HG02973 (cell line): ENCODE results near the gene FSIP1.

Experiments
- ATAC-seq: cut with Tn5 transposase; IDR thresholded peaks from one replicate; pipeline ENCODE4 v1.9.1; 2021; ENCODE audit warnings: moderate library complexity; ENCODE audit not compliant: unreplicated experiment

FSIP1 gene

GRCh38 chr15:39792844-39793335 lies 10.2 kb upstream of the FSIP1 start:
- ATAC-seq, result no peak

GRCh38 chr15:39792025-39792843 lies 9.6 kb upstream of the FSIP1 start:
- no peak for ATAC-seq

DNA sequence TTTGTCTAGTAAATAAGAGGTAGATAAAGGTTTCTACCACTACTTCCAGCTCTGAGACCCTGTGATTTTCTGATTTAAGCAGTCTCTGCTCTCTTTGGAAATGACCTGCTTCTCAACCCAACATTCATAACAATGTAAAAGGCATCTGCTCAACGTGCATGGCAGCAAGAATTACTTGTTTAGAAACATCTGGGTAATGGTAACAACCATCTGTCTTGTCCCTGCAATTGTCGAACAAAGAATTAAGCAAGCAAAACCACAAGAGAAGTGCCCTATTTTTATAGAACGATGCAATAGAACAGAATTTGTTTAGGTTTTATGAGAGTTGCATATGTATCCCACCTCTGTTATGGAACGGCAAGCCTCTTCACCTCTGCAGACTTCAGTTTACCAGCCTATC lies 7.1 kb upstream of the FSIP1 start:
- no peak for ATAC-seq

DNA sequence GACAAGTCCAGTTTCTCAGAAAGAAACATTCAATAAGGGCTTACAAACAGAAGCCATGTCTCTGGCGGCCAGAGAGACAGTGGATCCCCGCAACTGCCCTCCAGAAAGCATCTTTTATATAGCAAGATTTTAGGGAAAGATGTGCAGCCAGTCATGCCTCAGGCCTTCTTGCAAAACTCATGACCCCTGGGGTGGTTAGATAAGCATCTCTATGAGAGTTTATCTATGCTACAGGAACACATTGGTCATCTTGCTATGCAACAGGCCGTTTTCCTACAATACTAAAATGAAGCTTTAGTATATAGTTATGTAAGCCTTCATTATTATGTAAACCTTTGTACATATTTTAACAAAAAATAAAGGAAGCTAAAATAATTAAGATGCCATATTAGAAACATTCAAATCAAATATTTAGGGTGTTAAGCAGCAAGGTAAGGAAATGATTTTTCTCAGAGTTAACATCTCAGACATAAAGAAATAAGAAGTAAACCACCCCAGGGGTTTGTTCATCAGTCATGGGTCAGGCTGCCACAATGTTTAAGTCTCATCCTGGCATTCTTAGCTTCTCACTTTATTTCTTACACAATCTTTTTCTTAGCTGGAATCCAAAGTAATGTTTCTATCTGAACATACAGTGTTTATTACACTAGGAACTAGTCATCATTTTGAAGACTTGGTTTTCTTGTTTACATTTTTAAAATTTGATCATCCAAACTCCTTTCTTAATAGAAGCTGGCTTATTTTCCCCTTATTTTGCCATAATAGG lies 6.3 kb upstream of the FSIP1 start:
- ATAC-seq, result no peak

DNA sequence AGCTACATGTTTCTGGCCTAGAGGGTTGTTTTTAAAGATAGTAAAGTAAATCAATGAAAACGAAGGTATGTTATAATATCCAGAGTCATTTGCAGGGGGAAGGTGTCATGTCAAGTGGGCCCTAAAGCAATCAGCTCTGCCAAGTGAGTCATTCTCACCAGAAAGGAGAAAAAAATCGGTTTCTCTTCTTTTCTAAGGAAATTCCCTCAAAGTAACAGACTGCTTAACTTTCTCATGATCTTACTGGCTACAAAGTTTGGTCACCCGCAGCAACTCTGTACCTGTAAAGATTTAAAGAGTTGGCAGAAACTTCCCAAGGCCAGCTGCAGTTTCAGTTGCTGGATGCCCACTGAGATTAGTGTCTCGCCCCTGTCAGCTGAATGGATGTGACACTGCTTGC lies 5.5 kb upstream of the FSIP1 start:
- no peak for ATAC-seq

- no peak for ATAC-seq
Measured at GRCh38 chr15:39787479-39787878, 4.8 kb upstream of the FSIP1 start.

DNA sequence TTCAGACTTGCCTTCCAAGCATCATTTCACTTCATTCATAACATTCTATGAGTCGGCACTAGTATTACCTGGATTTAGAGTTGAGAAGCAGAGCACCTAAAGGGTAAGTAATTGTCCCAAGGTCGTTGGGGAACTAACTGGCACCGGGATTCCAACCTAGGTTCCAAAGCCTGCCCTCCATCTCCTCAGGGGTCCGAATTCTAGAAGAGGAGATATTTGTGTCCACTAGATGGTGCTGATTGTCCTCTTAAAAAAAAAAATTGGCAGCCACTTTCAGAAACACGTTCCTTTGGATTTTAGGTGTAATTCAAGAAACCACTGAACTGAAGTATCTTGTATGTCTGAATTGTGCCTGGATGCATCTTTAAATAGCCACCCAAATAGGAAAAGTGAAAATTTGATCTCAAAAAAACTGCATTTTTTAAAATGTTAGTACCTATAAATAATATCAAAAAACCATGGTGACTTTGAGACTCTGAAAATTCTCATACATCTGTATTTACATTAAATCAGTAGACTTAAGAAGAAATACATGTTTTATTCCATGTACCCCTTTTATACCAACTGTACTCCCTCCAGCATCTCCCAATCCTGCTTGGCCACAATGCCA lies 3.9 kb upstream of the FSIP1 start:
- ATAC-seq, result no peak

DNA sequence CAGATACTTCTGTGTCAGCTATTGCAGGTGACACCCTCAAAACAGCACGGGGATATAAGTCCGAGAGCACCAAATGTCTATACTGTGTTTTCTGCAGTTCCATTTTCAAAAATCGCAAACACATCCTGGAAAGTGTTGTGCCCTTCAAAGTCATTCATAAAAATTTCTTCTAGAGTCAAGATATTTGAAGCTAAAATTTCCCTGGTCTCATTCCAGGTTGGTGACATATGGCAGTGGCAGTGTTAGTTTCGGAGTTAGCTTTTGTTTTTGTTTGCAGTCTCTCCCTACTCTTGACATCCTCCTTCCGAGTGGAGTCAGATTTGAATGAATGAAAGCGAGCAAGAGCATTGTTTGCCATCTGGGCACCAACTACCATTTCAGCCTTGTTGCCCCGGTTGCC lies 3.2 kb upstream of the FSIP1 start:
- ATAC-seq, result no peak

DNA sequence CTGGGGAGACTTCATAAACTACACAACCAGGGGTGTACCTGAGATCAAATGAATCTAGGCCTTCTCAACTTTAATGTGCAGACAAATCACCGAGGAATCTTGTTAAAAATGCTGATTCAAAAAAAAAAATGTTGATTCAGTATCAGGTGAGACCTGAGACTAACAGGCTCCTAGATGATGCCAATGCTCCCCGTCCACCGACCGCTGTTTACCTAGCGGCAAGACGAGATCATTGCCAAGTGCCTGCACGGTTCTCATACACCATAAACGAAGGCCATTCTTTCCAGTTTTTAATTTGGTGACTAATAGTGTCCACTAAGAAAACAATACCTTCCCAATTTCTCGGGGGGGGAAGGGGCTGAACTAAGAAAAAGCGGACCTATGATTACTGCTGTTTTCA lies 2.5 kb upstream of the FSIP1 start:
- no peak for ATAC-seq

DNA sequence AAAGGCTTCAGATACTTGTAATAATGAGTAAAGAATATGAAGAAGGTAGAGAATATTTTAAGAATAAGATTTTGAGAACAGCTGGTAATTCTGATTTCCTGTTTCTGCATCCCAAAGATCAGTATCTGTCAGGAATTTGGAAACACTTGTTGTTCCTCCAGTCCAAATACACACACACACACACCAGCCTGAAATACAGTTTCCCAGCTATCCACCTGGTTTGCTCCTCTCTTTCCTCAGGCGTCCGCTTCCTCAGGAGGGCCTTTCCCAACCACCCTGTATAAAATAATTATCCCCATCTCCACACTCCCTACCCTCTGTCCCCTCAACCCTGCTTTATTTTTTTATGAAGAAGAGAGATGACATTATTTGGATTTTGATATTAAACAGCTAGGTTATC lies 2.0 kb upstream of the FSIP1 start:
- ATAC-seq, result no peak

DNA sequence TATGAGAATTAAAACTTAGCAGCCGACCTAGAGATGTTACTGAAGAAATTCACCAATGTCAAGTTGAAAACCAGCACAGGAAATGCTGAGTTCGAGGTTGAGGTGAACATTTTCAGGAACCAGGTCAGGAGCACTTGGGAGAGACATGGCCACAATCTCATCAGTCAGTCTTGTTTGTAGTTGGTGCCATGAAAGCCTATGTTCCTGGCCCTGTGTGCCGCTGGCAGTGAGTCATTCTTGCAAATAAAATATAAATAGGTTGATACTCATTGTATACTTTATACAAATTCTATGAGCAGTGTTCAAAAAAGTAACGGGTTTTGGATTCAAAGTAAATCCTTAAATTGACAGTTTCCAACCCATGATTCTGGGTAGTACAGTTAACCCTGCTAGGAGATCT lies 1.5 kb upstream of the FSIP1 start:
- no peak for ATAC-seq

GRCh38 chr15:39783244-39783820 lies 691 bp upstream of the FSIP1 start:
- no peak for ATAC-seq

- no peak for ATAC-seq
Measured at GRCh38 chr15:39781967-39782302, 706 bp downstream of the FSIP1 start.

- ATAC-seq, result no peak
Measured at GRCh38 chr15:39781147-39781966, 1.3 kb downstream of the FSIP1 start.

DNA sequence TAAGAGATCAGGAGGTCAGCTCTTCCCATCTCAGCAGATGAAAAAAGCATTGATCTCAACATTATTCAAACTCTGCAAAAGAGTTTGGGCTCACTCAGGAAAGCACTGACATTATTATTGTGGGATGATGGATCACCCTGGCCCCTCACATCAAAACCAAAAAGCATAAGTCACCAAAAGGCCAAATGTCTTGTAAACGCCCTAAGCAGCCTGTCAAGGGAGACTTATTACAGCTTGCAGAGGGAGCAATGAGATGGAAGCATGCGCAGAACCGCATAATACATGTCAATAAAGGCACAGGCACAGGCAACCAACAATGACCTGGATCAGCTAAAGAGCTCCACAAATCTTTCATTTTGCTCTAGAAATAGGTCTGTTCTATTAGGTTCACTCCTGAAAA lies 4.6 kb downstream of the FSIP1 start:
- no peak for ATAC-seq

DNA sequence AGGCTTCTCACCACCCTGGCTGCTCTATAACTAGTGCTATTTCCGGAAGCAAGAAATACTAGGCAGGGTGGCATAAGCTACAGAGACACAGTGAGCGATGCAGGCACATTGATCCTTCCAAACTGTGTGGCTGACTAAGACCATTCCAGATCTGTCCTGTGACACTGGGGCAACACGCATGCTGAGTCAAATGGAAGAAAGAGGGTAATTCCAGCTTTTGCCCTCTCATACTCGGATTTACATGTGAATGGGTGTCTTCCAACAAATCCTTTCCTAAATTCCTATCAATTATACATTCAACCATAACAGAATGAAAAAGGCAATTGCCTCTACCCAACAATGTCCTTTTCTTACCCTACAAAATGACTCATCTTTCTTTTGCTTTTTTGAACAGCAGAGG lies 5.1 kb downstream of the FSIP1 start:
- ATAC-seq, result no peak

- no peak for ATAC-seq
Measured at GRCh38 chr15:39776068-39776467, 6.6 kb downstream of the FSIP1 start.

- ATAC-seq, result no peak
Measured at GRCh38 chr15:39774688-39775267, 7.9 kb downstream of the FSIP1 start.

GRCh38 chr15:39770748-39771689 lies 11.6 kb downstream of the FSIP1 start:
- ATAC-seq, result no peak
